ENCODE results near the gene CLIP2. TPM values are rescaled to one million over a fixed set of nuclear protein-coding genes. Genes with fewer than 3 reads are reported as not detected.
"Not testable (repeated sequence)": the region's sequence is repeated elsewhere in the genome, so short reads cannot be mapped to it uniquely, and the experiment has no call there.

CLIP2 gene
- total RNA-seq, 1 donor: 55.7 TPM

- no peak for DNase-seq (ENCODE audit: low read depth)
- TF ChIP-seq CTCF (IDR thresholded peaks at IDR 0.05; ENCODE audit: insufficient read depth, low read depth, low read length): no peak
- no peak overlapping the region for H3K4me3 ChIP-seq (ENCODE audit: low read depth, low read length)
Observed at GRCh38 chr7:74337926-74338325, 48.7 kb downstream of the CLIP2 start.

GRCh38 chr7:74338366-74339108 is 49.3 kb downstream of the CLIP2 start:
- no peak for DNase-seq (ENCODE audit: low read depth)
- TF ChIP-seq CTCF (IDR thresholded peaks at IDR 0.05; ENCODE audit: insufficient read depth, low read depth, low read length): no peak
- H3K4me3 ChIP-seq (ENCODE audit: low read depth, low read length): no peak overlapping the region

- not testable (repeated sequence) for H3K4me3 ChIP-seq (ENCODE audit: low read depth, low read length); DNase-seq (ENCODE audit: low read depth)
Observed at GRCh38 chr7:74339648-74340047, 50.4 kb downstream of the CLIP2 start.

- no peak overlapping the region for H3K4me3 ChIP-seq (ENCODE audit: low read depth, low read length)
- no peak for TF ChIP-seq CTCF (IDR thresholded peaks at IDR 0.05; ENCODE audit: insufficient read depth, low read depth, low read length)
- peak; percentile 71 for DNase-seq (ENCODE audit: low read depth)
Observed at GRCh38 chr7:74343281-74344131, 54.3 kb downstream of the CLIP2 start.

- H3K4me3 ChIP-seq (ENCODE audit: low read depth, low read length): no peak overlapping the region
Observed at GRCh38 chr7:74344132-74344496, 54.9 kb downstream of the CLIP2 start.

GRCh38 chr7:74344786-74345185 is 55.6 kb downstream of the CLIP2 start:
- TF ChIP-seq CTCF (IDR thresholded peaks at IDR 0.05; ENCODE audit: insufficient read depth, low read depth, low read length): no peak
- no peak overlapping the region for H3K4me3 ChIP-seq (ENCODE audit: low read depth, low read length)
- no peak for DNase-seq (ENCODE audit: low read depth)

More at GRCh38 chr7:74344132-74344496, 54.9 kb downstream of the CLIP2 start:
- TF ChIP-seq CTCF (IDR thresholded peaks at IDR 0.05; ENCODE audit: insufficient read depth, low read depth, low read length): no peak
- no peak for DNase-seq (ENCODE audit: low read depth)

GRCh38 chr7:74345970-74346369 is 56.8 kb downstream of the CLIP2 start:
- no peak for DNase-seq (ENCODE audit: low read depth)
- no peak overlapping the region for H3K4me3 ChIP-seq (ENCODE audit: low read depth, low read length)
- no peak for TF ChIP-seq CTCF (IDR thresholded peaks at IDR 0.05; ENCODE audit: insufficient read depth, low read depth, low read length)
